ENCODE measurements around the gene LRRIQ1. TPM values are rescaled to one million over a fixed set of nuclear protein-coding genes. Genes with fewer than 3 reads are reported as not detected.
"Not testable (repeated sequence)": the region's sequence is repeated elsewhere in the genome, so short reads cannot be mapped to it uniquely, and the experiment has no call there.

Gene LRRIQ1
- total and polyA plus RNA-seq, 5 donors, result 0.07 to 0.48 (median 0.45) TPM

DNA sequence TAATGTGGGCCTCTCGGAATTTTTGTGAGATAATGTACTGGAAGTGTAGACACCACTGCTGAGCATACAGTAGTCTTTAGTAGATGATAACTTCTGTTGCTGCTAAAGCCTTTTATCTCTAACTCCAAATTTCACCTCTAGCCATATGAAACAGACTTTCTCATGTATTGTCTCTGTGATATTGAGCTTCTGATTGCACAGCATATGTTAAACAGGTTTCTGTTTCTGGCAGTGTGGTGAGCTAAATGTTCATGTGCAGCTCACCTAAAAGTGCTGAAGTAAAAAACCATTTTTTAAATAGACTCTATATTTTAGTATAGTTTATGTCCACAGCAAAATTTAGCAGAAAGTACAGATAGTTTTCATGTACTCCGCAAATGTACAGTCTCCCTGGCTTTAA lies 154.6 kb downstream of the LRRIQ1 start:
- ATAC-seq (no peak), DNase-seq (no peak)
- intact Hi-C loops (cut with DNase I), result no loop called here
- WGBS, result 41% methylated on average over 2 of the region's 2 CpGs
- no peaks in the 10 kb centered on the region for H3K9me3 ChIP-seq (ENCODE audit: control insufficient read depth, low read length)
- H3K4me3 ChIP-seq (ENCODE audit: low read length), result no peak overlapping the region
- H3K27ac ChIP-seq (ENCODE audit: low read length), result no peak overlapping the region
- H3K4me1 ChIP-seq (ENCODE audit: control insufficient read depth, insufficient read depth, low read length), result no peaks in the 10 kb centered on the region
- no peaks in the 10 kb centered on the region for H3K27me3 ChIP-seq (ENCODE audit: control insufficient read depth, insufficient read depth)

DNA sequence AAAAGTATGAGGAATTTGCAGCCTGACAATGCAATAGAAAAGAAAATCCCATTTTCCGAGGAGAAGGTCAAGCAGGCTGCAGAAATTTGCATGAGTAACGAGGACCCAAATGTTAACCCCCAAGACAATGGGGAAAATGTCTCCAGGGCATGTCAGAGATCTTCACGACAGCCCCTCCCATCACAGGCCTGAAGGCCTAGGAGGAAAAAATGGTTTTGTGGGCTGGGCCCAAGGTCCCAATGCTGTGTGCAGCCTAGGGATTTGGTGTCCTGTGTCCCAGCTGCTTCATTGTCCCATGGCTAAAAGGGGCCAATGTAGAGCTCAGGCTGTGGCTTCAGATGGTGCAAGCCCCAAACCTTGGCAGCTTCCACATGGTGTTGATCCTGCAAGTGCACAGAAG lies 167.7 kb downstream of the LRRIQ1 start:
- H3K27ac ChIP-seq (ENCODE audit: low read length); H3K9me3 ChIP-seq (ENCODE audit: control insufficient read depth, low read length); intact Hi-C loops (cut with DNase I); H3K4me3 ChIP-seq (ENCODE audit: low read length); H3K4me1 ChIP-seq (ENCODE audit: control insufficient read depth, insufficient read depth, low read length); H3K27me3 ChIP-seq (ENCODE audit: control insufficient read depth, insufficient read depth); ATAC-seq; DNase-seq: not testable (repeated sequence)
- 74% methylated on average over 3 of the region's 3 CpGs for WGBS

DNA sequence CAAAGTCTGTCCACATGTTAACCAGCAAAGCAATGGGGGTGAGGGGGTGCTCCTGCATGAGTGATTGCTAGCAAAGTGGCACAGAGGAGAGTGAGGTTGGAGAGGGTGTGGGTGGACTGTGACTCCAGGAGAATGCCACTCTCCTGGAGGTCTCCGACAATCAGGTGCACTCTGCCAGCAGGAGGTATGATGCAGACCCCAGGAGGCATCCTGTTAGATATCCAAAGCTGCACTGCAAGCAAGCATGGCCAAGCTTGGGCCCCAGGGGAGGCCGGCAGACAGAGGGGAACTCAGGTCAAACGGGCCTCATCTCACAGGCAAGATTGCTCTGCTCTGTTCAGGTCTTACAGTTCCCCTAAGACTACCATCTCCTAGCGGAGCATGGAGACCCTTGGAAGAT lies 170.4 kb downstream of the LRRIQ1 start:
- DNase-seq (peak in 2 of 3 donors; percentile 25 to 32), ATAC-seq (peak in 1 of 2 donors; percentile 33)
- Histone ChIP-seq H3K4me1 (ENCODE audit: control insufficient read depth, insufficient read depth, low read length) (no peaks in the 10 kb centered on the region), H3K9me3 (ENCODE audit: control insufficient read depth, low read length) (no peaks in the 10 kb centered on the region), H3K4me3 (ENCODE audit: low read length) (no peak overlapping the region), H3K27me3 (ENCODE audit: control insufficient read depth, insufficient read depth) (no peaks in the 10 kb centered on the region), H3K27ac (ENCODE audit: low read length) (no peak overlapping the region)
- WGBS, result 80% methylated on average over 4 of the region's 4 CpGs
- intact Hi-C loops (cut with DNase I), result no loop called here

DNA sequence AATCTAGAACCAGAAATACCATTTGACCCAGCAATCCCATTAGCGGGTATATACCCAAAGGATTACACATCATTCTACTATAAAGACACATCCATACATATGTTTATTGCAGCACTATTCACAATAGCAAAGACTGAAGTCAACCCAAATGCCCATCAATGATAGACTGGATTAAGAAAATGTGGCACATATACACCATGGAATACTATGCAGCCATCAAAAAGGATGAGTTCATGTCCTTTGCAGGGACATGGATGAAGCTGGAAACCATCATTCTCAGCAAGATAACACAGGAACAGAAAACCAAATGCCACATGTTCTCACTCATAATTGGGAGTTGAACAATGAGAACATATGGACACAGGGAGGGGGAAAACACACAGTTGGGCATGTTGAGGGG lies 188.2 kb downstream of the LRRIQ1 start:
- intact Hi-C loops (cut with DNase I); DNase-seq; H3K27ac ChIP-seq (ENCODE audit: low read length); ATAC-seq; H3K9me3 ChIP-seq (ENCODE audit: control insufficient read depth, low read length); H3K4me1 ChIP-seq (ENCODE audit: control insufficient read depth, insufficient read depth, low read length); H3K4me3 ChIP-seq (ENCODE audit: low read length); H3K27me3 ChIP-seq (ENCODE audit: control insufficient read depth, insufficient read depth): not testable (repeated sequence)
- WGBS, result 95% methylated on average over 1 of the region's 1 CpG

DNA sequence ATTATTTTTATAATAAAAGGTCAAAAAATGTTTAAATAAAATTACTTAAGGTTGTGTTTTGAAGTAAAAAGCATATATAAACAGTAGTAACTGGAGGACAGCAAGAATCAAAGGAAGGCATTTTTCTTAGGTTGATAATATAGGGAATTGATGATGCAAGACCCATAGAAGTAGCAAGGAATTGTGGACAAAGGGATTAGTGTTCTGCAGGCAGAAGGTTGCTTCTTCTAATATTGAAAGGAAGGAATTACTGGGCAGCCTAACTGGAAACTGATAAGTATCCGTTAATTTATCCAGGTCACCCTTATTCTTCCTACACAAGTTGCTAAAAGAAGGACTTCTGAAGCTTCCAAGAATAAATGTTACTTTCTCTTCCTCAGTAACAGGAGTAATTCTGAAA lies 189.3 kb downstream of the LRRIQ1 start:
- Histone ChIP-seq H3K27me3 (ENCODE audit: control insufficient read depth, insufficient read depth) (no peaks in the 10 kb centered on the region), H3K27ac (ENCODE audit: low read length) (no peak overlapping the region), H3K4me1 (ENCODE audit: control insufficient read depth, insufficient read depth, low read length) (no peaks in the 10 kb centered on the region), H3K4me3 (ENCODE audit: low read length) (no peak overlapping the region), H3K9me3 (ENCODE audit: control insufficient read depth, low read length) (no peaks in the 10 kb centered on the region)
- no peak for ATAC-seq
- WGBS, result 33% methylated on average over 1 of the region's 1 CpG
- intact Hi-C loops (cut with DNase I), result no loop called here
- DNase-seq, result no peak

DNA sequence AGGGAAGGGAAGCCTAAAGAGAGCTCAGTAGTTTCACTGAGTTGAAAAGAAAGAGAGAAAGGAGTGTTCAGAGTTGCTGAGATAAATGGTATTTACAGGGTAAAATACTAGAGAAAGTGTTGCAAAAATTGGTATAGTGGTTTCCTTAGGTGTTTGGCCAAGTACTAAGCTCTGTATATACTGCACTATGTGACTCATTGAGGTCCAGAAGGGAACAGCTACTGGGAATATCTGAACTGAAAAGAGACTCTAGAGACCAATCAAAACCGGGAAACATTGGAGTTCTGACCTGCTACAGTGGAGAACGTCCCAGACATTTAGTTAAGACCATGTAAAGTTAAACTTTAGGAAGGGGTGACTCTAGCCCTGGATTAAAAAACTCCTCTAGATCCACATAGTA lies 201.2 kb downstream of the LRRIQ1 start:
- no peak for DNase-seq
- no peaks in the 10 kb centered on the region for H3K9me3 ChIP-seq (ENCODE audit: control insufficient read depth, low read length)
- no peak for ATAC-seq
- H3K4me1 ChIP-seq (ENCODE audit: control insufficient read depth, insufficient read depth, low read length), result no peaks in the 10 kb centered on the region
- intact Hi-C loops (cut with DNase I), result no loop called here
- no peak overlapping the region for H3K27ac ChIP-seq (ENCODE audit: low read length)
- no peaks in the 10 kb centered on the region for H3K27me3 ChIP-seq (ENCODE audit: control insufficient read depth, insufficient read depth)
- H3K4me3 ChIP-seq (ENCODE audit: low read length), result no peak overlapping the region
- WGBS, result 44% methylated on average over 2 of the region's 2 CpGs

DNA sequence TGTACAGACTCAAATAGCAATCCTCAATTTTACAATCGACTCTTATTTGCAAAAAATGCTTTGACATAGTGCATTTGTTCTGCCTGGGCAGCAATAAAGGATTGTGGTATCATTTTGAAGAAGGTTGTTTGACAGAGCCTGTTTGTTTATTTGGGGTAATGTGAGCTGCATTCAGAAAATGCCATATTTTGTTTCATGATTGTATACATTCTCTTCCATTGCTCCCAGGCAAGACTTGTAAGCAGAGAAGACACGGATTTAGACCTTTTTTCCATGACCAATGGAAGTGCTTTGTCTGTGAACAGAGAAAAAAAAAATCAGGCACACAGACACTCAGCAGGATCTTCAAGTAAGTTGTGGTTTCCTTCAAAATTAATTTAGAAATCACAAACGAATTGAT lies 208.4 kb downstream of the LRRIQ1 start:
- H3K27ac ChIP-seq (ENCODE audit: low read length), result no peak overlapping the region
- H3K4me3 ChIP-seq (ENCODE audit: low read length), result no peak overlapping the region
- DNase-seq (no peak), ATAC-seq (no peak)
- intact Hi-C loops (cut with DNase I), result no loop called here
- no peaks in the 10 kb centered on the region for H3K4me1 ChIP-seq (ENCODE audit: control insufficient read depth, insufficient read depth, low read length)
- 40% methylated on average over 3 of the region's 3 CpGs for WGBS
- no peaks in the 10 kb centered on the region for H3K27me3 ChIP-seq (ENCODE audit: control insufficient read depth, insufficient read depth)
- H3K9me3 ChIP-seq (ENCODE audit: control insufficient read depth, low read length), result no peaks in the 10 kb centered on the region

DNA sequence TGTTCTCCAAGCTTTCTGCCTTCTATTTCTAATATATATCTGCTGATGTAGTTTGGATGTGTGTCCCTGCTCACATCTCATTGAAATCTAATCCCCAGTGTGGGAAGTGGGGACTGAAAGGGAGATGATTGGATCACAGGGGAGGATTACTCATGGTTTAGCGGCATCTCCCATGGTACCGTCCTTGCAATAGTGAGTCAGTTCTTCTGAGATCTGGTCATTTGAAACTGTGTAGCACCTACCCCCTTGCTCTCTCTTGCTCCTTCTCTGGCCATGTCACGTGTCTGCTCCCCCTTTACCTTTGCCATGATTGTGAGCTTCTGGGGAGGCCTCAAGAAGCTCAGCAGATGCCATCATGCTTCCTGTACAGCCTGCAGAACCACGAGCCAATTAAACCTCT lies 217.7 kb downstream of the LRRIQ1 start:
- H3K4me1 ChIP-seq (ENCODE audit: control insufficient read depth, insufficient read depth, low read length), result no peaks in the 10 kb centered on the region
- no peaks in the 10 kb centered on the region for H3K27me3 ChIP-seq (ENCODE audit: control insufficient read depth, insufficient read depth)
- intact Hi-C loops (cut with DNase I), result no loop called here
- no peak for DNase-seq
- H3K27ac ChIP-seq (ENCODE audit: low read length), result no peak overlapping the region
- no peak overlapping the region for H3K4me3 ChIP-seq (ENCODE audit: low read length)
- ATAC-seq, result no peak
- no peaks in the 10 kb centered on the region for H3K9me3 ChIP-seq (ENCODE audit: control insufficient read depth, low read length)
- 56% methylated on average over 4 of the region's 4 CpGs for WGBS

DNA sequence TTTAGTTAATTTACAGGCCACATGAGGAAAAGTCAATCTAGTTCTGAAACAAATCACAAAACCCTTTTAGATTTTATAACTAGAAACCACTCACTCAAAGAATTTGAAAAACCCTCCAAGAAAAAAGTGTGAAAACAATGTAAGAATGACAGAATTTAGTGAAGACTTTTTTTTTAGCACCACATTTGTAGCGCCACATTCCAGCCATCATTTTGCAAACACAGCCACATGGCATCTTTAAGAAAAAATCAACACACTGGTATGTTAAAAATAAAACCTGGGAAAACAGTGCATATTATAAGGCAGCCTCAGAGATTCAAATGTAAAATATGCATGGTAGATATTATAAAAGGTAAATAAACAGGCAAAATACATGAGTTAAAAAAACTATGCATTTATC lies 221.5 kb downstream of the LRRIQ1 start:
- ATAC-seq (no peak), DNase-seq (no peak)
- Histone ChIP-seq H3K4me1 (ENCODE audit: control insufficient read depth, insufficient read depth, low read length) (no peaks in the 10 kb centered on the region), H3K9me3 (ENCODE audit: control insufficient read depth, low read length) (no peaks in the 10 kb centered on the region), H3K27ac (ENCODE audit: low read length) (no peak overlapping the region), H3K4me3 (ENCODE audit: low read length) (no peak overlapping the region), H3K27me3 (ENCODE audit: control insufficient read depth, insufficient read depth) (no peaks in the 10 kb centered on the region)
- intact Hi-C loops (cut with DNase I), result no loop called here
- WGBS, result 91% methylated on average over 1 of the region's 1 CpG

DNA sequence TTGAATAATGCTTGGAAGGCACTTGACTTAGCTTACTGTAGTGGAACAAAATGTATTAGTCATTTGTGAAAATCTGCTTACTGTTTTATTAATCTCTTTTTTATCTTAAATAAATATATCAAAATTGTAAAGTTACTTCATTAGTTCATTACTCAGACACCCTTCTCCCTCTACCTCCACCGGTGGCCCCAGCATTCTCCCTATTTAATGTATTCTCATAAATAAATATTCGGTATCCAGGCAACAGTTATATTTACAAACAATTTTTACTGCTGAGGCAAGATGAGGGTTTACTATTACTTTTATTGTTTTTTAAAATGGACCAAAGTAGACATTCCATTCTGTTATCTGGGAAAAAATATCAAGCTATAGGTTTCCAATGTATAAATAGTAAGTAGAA lies 224.3 kb downstream of the LRRIQ1 start:
- H3K4me3 ChIP-seq (ENCODE audit: low read length), result no peak overlapping the region
- DNase-seq (no peak), ATAC-seq (no peak)
- intact Hi-C loops (cut with DNase I), result no loop called here
- H3K9me3 ChIP-seq (ENCODE audit: control insufficient read depth, low read length), result no peaks in the 10 kb centered on the region
- H3K27ac ChIP-seq (ENCODE audit: low read length), result no peak overlapping the region
- H3K27me3 ChIP-seq (ENCODE audit: control insufficient read depth, insufficient read depth), result no peaks in the 10 kb centered on the region
- 79% methylated on average over 2 of the region's 2 CpGs for WGBS
- no peaks in the 10 kb centered on the region for H3K4me1 ChIP-seq (ENCODE audit: control insufficient read depth, insufficient read depth, low read length)

DNA sequence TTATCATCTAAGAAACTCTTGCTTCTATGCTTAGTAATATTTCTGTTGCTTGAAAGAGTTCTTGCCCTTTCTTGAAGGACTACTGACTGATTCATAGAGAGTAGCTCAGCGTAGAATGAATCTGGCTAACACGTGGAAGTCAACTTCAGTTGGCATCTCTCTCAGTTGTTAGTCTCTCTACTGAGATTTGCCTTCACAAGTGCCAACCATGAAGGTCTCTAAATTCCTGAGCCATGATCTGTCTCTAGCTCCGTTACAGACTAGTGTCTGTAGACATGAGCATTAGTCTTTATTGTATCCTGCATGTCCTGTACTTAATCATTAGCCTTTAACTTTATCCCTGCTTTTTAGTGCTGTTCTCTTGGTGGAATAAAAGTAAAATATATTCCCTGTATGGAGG lies 224.7 kb downstream of the LRRIQ1 start:
- no peaks in the 10 kb centered on the region for H3K4me1 ChIP-seq (ENCODE audit: control insufficient read depth, insufficient read depth, low read length)
- no peak for DNase-seq
- H3K27me3 ChIP-seq (ENCODE audit: control insufficient read depth, insufficient read depth), result no peaks in the 10 kb centered on the region
- no peaks in the 10 kb centered on the region for H3K9me3 ChIP-seq (ENCODE audit: control insufficient read depth, low read length)
- no peak for ATAC-seq
- intact Hi-C loops (cut with DNase I), result no loop called here
- whole genome bisulfite sequencing, result 52% methylated on average over 3 of the region's 3 CpGs
- no peak overlapping the region for H3K4me3 ChIP-seq (ENCODE audit: low read length)
- H3K27ac ChIP-seq (ENCODE audit: low read length), result no peak overlapping the region

DNA sequence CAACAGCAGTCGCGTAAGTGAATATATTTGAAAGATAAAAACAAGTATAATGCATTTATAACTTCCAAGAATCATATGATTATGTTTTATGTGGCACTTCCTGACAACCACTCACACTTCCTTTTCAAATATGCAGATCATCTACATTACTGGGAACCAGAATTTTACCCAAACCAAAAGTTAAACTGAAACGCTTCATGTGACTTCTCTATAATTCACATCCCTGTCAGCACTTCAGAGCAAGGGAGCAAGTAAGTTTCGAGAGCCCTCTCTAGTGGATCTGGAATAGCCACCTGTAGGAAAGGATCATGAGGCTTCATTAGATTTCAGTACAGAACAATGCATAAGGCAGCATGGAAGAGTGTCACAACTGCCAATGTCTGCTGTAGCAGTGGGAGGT lies 230.2 kb downstream of the LRRIQ1 start:
- no peak overlapping the region for H3K4me3 ChIP-seq (ENCODE audit: low read length)
- WGBS, result 54% methylated on average over 4 of the region's 4 CpGs
- intact Hi-C loops (cut with DNase I), result no loop called here
- ATAC-seq, result no peak
- H3K27me3 ChIP-seq (ENCODE audit: control insufficient read depth, insufficient read depth), result no peaks in the 10 kb centered on the region
- H3K27ac ChIP-seq (ENCODE audit: low read length), result no peak overlapping the region
- H3K9me3 ChIP-seq (ENCODE audit: control insufficient read depth, low read length), result no peaks in the 10 kb centered on the region
- H3K4me1 ChIP-seq (ENCODE audit: control insufficient read depth, insufficient read depth, low read length), result no peaks in the 10 kb centered on the region
- DNase-seq, result no peak

Measured in right cardiac atrium (tissue), 5 donors.